A673 (cell line): ENCODE data around the gene CFAP97D2. TPM values are rescaled to one million over a fixed set of nuclear protein-coding genes. Genes with fewer than 3 reads are reported as not detected.
"Not testable (repeated sequence)": the region's sequence is repeated elsewhere in the genome, so short reads cannot be mapped to it uniquely, and the experiment has no call there.

Experiments
- BruUV-seq: library from RNA; stranded (reverse); fragments of 400-500 nt; replicated peaks from 2 replicates; lab custom pipeline; 2021; lab: Mats Ljungman, UMichigan
- CTCF ChIA-PET: fragments of 300-600 bp; sonication (Branson Sonifier 250); formaldehyde crosslinking; loops from one replicate; lab custom pipeline; 2022; ENCODE audit warnings: antibody characterized with exemption; lab: Charles Lee
- POLR2A ChIA-PET: fragments of 300-600 bp; sonication (Branson Sonifier 250); formaldehyde crosslinking; loops from one replicate; lab custom pipeline; 2022; ENCODE audit warnings: antibody characterized with exemption; ENCODE audit not compliant: low non-redundant PET; lab: Charles Lee
- DNase-seq: peaks from one replicate; pipeline ENCODE4 v3.0.0-alpha.2; 2015; ENCODE audit warnings: low spot score
- H3K27ac ChIP-seq: fragments of 200-600 bp; sonication (generic); 2 replicates; pipeline ENCODE4 v1.5.1; 2016; ENCODE audit warnings: mixed run types, low read depth, mild to moderate bottlenecking, mixed read lengths, antibody characterized with exemption, low read length; ENCODE audit not compliant: poor library complexity, severe bottlenecking
- H3K27me3 ChIP-seq: fragments of 200-600 bp; sonication (generic); replicated peaks from 2 replicates; pipeline ENCODE4 v1.6.1; 2017; ENCODE audit warnings: mixed run types, low read depth, mild to moderate bottlenecking, mixed read lengths, antibody characterized with exemption, low read length; ENCODE audit not compliant: insufficient read depth, poor library complexity
- H3K36me3 ChIP-seq: fragments of 200-600 bp; sonication (generic); 2 replicates; pipeline ENCODE4 v1.6.1; 2016; ENCODE audit warnings: mixed run types, mild to moderate bottlenecking, mixed read lengths, antibody characterized with exemption, low read length; ENCODE audit not compliant: insufficient read depth, poor library complexity, severe bottlenecking
- H3K4me1 ChIP-seq: fragments of 200-600 bp; sonication (generic); 2 replicates; pipeline ENCODE4 v1.6.1; 2017; ENCODE audit warnings: mixed run types, mild to moderate bottlenecking, mixed read lengths, antibody characterized with exemption, low read length; ENCODE audit not compliant: insufficient read depth, poor library complexity, severe bottlenecking
- H3K4me3 ChIP-seq: fragments of 200-600 bp; sonication (generic); 2 replicates; pipeline ENCODE4 v1.5.1; 2016; ENCODE audit warnings: low read depth, mixed run types, mild to moderate bottlenecking, mixed read lengths, low read length; ENCODE audit not compliant: poor library complexity, severe bottlenecking
- H3K9me3 ChIP-seq: fragments of 200-600 bp; sonication (generic); 2 replicates; pipeline ENCODE4 v1.6.1; 2016; ENCODE audit warnings: mixed run types, low read depth, mild to moderate bottlenecking, mixed read lengths, antibody characterized with exemption, low read length; ENCODE audit not compliant: poor library complexity, severe bottlenecking
- EZH2 ChIP-seq: fragments of 200-600 bp; sonication (generic); IDR thresholded peaks from 2 replicates; pipeline ENCODE4 v1.6.1; 2017; ENCODE audit warnings: borderline replicate concordance, low read depth, mild to moderate bottlenecking, mixed read lengths, antibody characterized with exemption, low read length; ENCODE audit not compliant: poor library complexity, severe bottlenecking
- intact Hi-C: fragments of 100-400 bp; cut with micrococcal nuclease; formaldehyde crosslinking; loops from one replicate; pipeline ENCODE4 v1.10.0; 2022; ENCODE audit not compliant: unreplicated experiment
- total RNA-seq: library from RNA; stranded (reverse); gene quantifications from 2 replicates; pipeline ENCODE4 v1.2.3, GENCODE V29; 2021
- TF ChIP-seq, protein P1 (sequence below): fragments of 300-800, 200-600 bp; sonication (generic); conservative IDR thresholded peaks from 2 replicates; pipeline ENCODE4 v1.5.1; 2017; ENCODE audit warnings: low read depth, mild to moderate bottlenecking, antibody characterized with exemption, low read length, moderate library complexity, mixed read lengths

CFAP97D2 gene
- total RNA-seq, 1 experiment from 2014 or later = not detected

DNA sequence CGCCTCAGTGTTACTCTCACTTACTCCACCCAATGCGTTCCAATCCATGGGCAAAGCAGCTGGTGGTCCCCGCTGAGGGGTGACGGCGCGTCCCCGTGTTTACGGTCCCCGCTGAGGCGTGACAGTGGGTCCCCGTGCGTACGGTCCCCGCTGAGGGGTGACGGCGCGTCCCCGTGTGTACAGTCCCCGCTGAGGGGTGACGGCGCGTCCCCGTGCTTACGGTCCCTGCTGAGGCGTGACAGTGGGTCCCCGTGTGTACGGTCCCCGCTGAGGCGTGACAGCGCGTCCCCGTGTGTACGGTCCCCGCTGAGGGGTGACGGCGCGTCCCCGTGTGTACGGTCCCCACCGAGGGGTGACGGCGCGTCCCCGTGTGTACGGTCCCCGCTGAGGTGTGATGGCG, 19.5 kb downstream of the CFAP97D2 start:
- Histone ChIP-seq H3K27me3 (no peaks in the 10 kb centered on the region), H3K4me3 (no peak overlapping the region), H3K9me3 (no peaks in the 10 kb centered on the region), H3K4me1 (peaks cover 3% of the 10 kb centered on the region), H3K36me3 (no peaks in the 10 kb centered on the region), H3K27ac (no peak overlapping the region)
- no TSS peak for BruUV-seq
- TF ChIP-seq, protein P1, sequence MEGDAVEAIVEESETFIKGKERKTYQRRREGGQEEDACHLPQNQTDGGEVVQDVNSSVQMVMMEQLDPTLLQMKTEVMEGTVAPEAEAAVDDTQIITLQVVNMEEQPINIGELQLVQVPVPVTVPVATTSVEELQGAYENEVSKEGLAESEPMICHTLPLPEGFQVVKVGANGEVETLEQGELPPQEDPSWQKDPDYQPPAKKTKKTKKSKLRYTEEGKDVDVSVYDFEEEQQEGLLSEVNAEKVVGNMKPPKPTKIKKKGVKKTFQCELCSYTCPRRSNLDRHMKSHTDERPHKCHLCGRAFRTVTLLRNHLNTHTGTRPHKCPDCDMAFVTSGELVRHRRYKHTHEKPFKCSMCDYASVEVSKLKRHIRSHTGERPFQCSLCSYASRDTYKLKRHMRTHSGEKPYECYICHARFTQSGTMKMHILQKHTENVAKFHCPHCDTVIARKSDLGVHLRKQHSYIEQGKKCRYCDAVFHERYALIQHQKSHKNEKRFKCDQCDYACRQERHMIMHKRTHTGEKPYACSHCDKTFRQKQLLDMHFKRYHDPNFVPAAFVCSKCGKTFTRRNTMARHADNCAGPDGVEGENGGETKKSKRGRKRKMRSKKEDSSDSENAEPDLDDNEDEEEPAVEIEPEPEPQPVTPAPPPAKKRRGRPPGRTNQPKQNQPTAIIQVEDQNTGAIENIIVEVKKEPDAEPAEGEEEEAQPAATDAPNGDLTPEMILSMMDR = no peak
- TF ChIP-seq EZH2 = no peak
- ChIA-PET CTCF (no interaction called here), POLR2A (no interaction called here)
- no peak for DNase-seq
- intact Hi-C loops = no loop called here

GRCh38 chr13:114199526-114199925, 20.5 kb downstream of the CFAP97D2 start:
- H3K4me1 ChIP-seq, CTCF ChIA-PET, H3K27me3 ChIP-seq, DNase-seq, H3K27ac ChIP-seq, POLR2A ChIA-PET, H3K36me3 ChIP-seq, intact Hi-C loops, H3K9me3 ChIP-seq, BruUV-seq: not testable (repeated sequence)
- H3K4me3 ChIP-seq = peak overlapping the region; percentile 36

GRCh38 chr13:114199954-114200353, 20.9 kb downstream of the CFAP97D2 start:
- Histone ChIP-seq H3K4me3 (peak overlapping the region; percentile 36), H3K27ac (no peak overlapping the region), H3K9me3 (no peaks in the 10 kb centered on the region), H3K36me3 (no peaks in the 10 kb centered on the region), H3K4me1 (peaks cover 3% of the 10 kb centered on the region), H3K27me3 (no peaks in the 10 kb centered on the region)
- TF ChIP-seq, protein P1 = no peak
- TF ChIP-seq EZH2 = no peak
- POLR2A ChIA-PET = no interaction called here
- BruUV-seq = no TSS peak
- CTCF ChIA-PET = no interaction called here
- DNase-seq = peak; percentile 14
- intact Hi-C loops = no loop called here

- no peaks in the 10 kb centered on the region for H3K36me3 ChIP-seq
- H3K9me3 ChIP-seq = no peaks in the 10 kb centered on the region
- no peak overlapping the region for H3K4me3 ChIP-seq
- H3K4me1 ChIP-seq = peaks cover 3% of the 10 kb centered on the region
- no TSS peak for BruUV-seq
- intact Hi-C loops = no loop called here
- H3K27me3 ChIP-seq = no peaks in the 10 kb centered on the region
- TF ChIP-seq, protein P1 = no peak
- TF ChIP-seq EZH2 = no peak
- no peak for DNase-seq
- CTCF ChIA-PET = no interaction called here
- POLR2A ChIA-PET = no interaction called here
- no peak overlapping the region for H3K27ac ChIP-seq
Observed at GRCh38 chr13:114200399-114200911, 21.4 kb downstream of the CFAP97D2 start.
